Hepatocyte (in vitro differentiated cells): Measurements from ENCODE around the gene MACROD2.

Source experiments
- EZH2 ChIP-seq: fragments of 200-600 bp; sonication (generic); IDR thresholded peaks from 2 replicates; pipeline ENCODE4 v1.6.1; 2016; ENCODE audit warnings: antibody characterized with exemption, mild to moderate bottlenecking, borderline replicate concordance
- EZH2phosphoT487 ChIP-seq: fragments of 200-600 bp; sonication (generic); IDR thresholded peaks from one replicate; pipeline ENCODE4 v1.6.1; 2018; ENCODE audit warnings: antibody characterized with exemption, mild to moderate bottlenecking, low read depth, moderate library complexity; ENCODE audit not compliant: unreplicated experiment, severe bottlenecking
- TF ChIP-seq, protein P1 (sequence below): fragments of 200-600 bp; sonication (generic); IDR thresholded peaks from 2 replicates; pipeline ENCODE4 v1.5.1; 2016; ENCODE audit warnings: antibody characterized with exemption, mild to moderate bottlenecking; ENCODE audit not compliant: poor library complexity

DNA sequence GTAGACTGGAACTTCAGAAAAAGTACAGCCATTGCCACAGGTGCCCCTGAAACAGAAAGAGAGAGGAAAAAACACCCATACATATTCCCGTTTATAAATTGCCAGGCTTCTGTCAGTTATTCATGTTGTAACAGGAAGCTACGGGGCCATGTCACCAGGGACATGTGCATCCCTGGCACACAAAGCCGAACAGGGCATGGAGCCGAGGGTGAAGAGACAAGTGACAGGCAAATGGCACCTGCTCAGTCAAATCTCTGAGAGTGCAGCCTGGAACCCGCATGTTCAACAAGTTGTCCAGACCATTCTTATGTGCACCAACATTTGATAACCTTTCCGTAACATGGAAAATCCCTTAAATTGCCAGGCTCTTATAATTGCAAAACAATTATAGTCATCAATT lies 1837.2 kb downstream of the MACROD2 start:
- TF ChIP-seq, protein P1, sequence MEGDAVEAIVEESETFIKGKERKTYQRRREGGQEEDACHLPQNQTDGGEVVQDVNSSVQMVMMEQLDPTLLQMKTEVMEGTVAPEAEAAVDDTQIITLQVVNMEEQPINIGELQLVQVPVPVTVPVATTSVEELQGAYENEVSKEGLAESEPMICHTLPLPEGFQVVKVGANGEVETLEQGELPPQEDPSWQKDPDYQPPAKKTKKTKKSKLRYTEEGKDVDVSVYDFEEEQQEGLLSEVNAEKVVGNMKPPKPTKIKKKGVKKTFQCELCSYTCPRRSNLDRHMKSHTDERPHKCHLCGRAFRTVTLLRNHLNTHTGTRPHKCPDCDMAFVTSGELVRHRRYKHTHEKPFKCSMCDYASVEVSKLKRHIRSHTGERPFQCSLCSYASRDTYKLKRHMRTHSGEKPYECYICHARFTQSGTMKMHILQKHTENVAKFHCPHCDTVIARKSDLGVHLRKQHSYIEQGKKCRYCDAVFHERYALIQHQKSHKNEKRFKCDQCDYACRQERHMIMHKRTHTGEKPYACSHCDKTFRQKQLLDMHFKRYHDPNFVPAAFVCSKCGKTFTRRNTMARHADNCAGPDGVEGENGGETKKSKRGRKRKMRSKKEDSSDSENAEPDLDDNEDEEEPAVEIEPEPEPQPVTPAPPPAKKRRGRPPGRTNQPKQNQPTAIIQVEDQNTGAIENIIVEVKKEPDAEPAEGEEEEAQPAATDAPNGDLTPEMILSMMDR, result no peak
- TF ChIP-seq EZH2 (no peak), EZH2phosphoT487 (no peak)
